Smooth muscle cell (in vitro differentiated cells): ENCODE measurements around the gene ZNF266. TPM values are rescaled to one million over a fixed set of nuclear protein-coding genes. Genes with fewer than 3 reads are reported as not detected.

Experiments used
- DNase-seq: peaks from one replicate; lab custom pipeline; 2025; ENCODE audit not compliant: unreplicated experiment; lab: John Stamatoyannopoulos, UW
- H2AFZ ChIP-seq: fragments of 200-600 bp; sonication (generic); 2 replicates; pipeline ENCODE4 v1.6.0; 2016; ENCODE audit warnings: antibody characterized with exemption, low read depth, mild to moderate bottlenecking
- H3F3A ChIP-seq: fragments of 200-600 bp; sonication (generic); 2 replicates; pipeline ENCODE4 v1.6.0; 2017; ENCODE audit warnings: antibody characterized with exemption, low read depth
- H3K27ac ChIP-seq: fragments of 200-600 bp; sonication (generic); 2 replicates; pipeline ENCODE4 v1.5.1; 2016; ENCODE audit warnings: low read depth, mild to moderate bottlenecking
- H3K27me3 ChIP-seq: fragments of 200-600 bp; sonication (generic); 2 replicates; pipeline ENCODE4 v1.6.1; 2016; ENCODE audit warnings: low read depth, mild to moderate bottlenecking
- H3K36me3 ChIP-seq: fragments of 200-600 bp; sonication (generic); 2 replicates; pipeline ENCODE4 v1.5.1; 2016; ENCODE audit warnings: low read depth
- H3K4me1 ChIP-seq: fragments of 200-600 bp; sonication (generic); 2 replicates; pipeline ENCODE4 v1.5.1; 2016; ENCODE audit warnings: low read depth
- H3K4me2 ChIP-seq: fragments of 200-600 bp; sonication (generic); 2 replicates; pipeline ENCODE4 v1.6.0; 2016; ENCODE audit warnings: mild to moderate bottlenecking
- H3K4me3 ChIP-seq: fragments of 200-600 bp; sonication (generic); 2 replicates; pipeline ENCODE4 v1.5.1; 2016; ENCODE audit warnings: mild to moderate bottlenecking
- H3K79me2 ChIP-seq: fragments of 200-600 bp; sonication (generic); 2 replicates; pipeline ENCODE4 v1.6.0; 2016; ENCODE audit warnings: low read depth, mild to moderate bottlenecking
- H3K9ac ChIP-seq: fragments of 200-600 bp; sonication (generic); 2 replicates; pipeline ENCODE4 v1.6.0; 2016; ENCODE audit warnings: low read depth
- H3K9me3 ChIP-seq: fragments of 200-600 bp; sonication (generic); replicated peaks from 2 replicates; pipeline ENCODE4 v1.5.1; 2016; ENCODE audit warnings: low read depth
- H4K20me1 ChIP-seq: fragments of 200-600 bp; sonication (generic); 2 replicates; pipeline ENCODE4 v1.6.0; 2016; ENCODE audit warnings: low read depth
- WGBS: methylation state at CpG from one replicate; pipeline ENCODE4 v1.1.7; 2016; ENCODE audit warnings: low lambda C conversion rate; 5-methylcytosine and 5-hydroxymethylcytosine counted together
- polyA plus RNA-seq: library from polyadenylated mRNA; unstranded; fragments of >200 nt; fragmentation: Nextera tagmentation; extraction: Ambion mirVana; gene quantifications from 2 replicates; pipeline ENCODE4 v1.2.1, GENCODE V29; 2016
- total RNA-seq: library from RNA; depleted of rRNA; stranded (reverse); fragments of >200 nt; gene quantifications from 2 replicates; pipeline ENCODE4 v1.2.3, GENCODE V29; 2014
- TF ChIP-seq, protein P1 (sequence below): fragments of 200-600 bp; sonication (generic); IDR thresholded peaks from 2 replicates; pipeline ENCODE4 v1.5.1; 2017; ENCODE audit warnings: borderline replicate concordance, mild to moderate bottlenecking, antibody characterized with exemption; ENCODE audit not compliant: insufficient read depth, poor library complexity, severe bottlenecking

ZNF266 gene
- total and polyA plus RNA-seq, 2 experiments from 2014 or later = 8.9 to 56.6 TPM

DNA sequence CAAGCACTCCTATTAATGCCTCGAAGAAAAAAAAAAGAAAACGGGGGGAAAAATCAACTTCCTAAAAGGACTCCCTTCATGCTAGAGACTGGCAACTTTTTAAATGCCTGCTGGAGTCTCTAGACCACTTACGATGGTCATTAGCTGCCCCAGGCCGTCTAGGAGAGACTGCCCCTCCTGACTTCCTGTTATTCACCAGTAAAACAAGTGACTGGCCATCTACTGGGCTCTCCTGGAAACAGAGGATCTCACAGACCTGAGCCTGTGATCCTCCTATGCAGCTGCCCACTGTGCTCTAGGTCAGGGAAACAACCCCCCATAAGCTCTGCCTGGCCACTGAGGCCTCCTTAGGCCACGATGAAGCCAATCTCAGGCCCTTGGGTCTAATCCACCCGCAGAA lies 7.4 kb downstream of the ZNF266 start:
- Histone ChIP-seq H3K36me3 (peaks cover 10% of the 10 kb centered on the region), H3F3A (no peaks in the 10 kb centered on the region), H2AFZ (no peak overlapping the region), H3K4me2 (no peak overlapping the region), H3K4me3 (no peak overlapping the region), H4K20me1 (no peaks in the 10 kb centered on the region), H3K27ac (no peak overlapping the region), H3K4me1 (no peaks in the 10 kb centered on the region), H3K27me3 (no peaks in the 10 kb centered on the region), H3K79me2 (no peaks in the 10 kb centered on the region), H3K9me3 (no peaks in the 10 kb centered on the region), H3K9ac (no peak overlapping the region)
- TF ChIP-seq, protein P1, sequence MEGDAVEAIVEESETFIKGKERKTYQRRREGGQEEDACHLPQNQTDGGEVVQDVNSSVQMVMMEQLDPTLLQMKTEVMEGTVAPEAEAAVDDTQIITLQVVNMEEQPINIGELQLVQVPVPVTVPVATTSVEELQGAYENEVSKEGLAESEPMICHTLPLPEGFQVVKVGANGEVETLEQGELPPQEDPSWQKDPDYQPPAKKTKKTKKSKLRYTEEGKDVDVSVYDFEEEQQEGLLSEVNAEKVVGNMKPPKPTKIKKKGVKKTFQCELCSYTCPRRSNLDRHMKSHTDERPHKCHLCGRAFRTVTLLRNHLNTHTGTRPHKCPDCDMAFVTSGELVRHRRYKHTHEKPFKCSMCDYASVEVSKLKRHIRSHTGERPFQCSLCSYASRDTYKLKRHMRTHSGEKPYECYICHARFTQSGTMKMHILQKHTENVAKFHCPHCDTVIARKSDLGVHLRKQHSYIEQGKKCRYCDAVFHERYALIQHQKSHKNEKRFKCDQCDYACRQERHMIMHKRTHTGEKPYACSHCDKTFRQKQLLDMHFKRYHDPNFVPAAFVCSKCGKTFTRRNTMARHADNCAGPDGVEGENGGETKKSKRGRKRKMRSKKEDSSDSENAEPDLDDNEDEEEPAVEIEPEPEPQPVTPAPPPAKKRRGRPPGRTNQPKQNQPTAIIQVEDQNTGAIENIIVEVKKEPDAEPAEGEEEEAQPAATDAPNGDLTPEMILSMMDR = no peak
- 84% methylated on average over 6 of the region's 6 CpGs for WGBS
- DNase-seq = no peak

DNA sequence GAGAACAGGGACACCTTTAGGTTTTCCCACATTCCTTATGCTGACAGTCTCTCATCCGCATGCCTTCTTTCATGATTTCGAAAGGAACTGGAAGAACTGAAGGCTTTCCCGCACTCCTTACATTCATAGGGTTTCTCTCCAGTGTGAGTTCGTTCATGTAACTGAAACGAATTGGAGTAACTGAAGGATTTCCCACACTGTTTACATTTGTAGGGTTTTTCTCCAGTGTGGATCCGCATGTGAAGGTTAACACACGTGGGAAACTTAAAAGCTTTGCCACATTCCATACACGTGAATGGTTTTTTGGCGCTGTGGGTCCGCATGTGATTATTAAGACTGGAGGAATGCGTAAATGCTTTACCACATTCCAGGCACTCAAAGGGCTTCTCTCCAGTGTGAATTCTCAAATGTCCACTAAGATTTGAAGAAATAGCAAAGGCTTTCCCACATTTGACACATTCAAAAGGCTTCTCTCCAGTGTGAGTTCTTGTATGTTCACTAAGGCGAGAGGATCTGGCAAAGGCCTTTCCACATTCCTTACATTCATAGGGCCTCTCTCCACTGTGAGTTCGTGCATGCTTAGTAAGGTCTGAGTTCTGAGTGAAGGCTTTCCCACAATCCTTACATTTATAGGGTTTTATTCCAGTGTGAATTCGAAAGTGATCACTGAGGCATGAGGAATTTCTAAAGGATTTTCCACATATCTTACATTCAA lies 22.0 kb downstream of the ZNF266 start:
- H3K27me3 ChIP-seq = no peaks in the 10 kb centered on the region
- no peaks in the 10 kb centered on the region for H3F3A ChIP-seq
- TF ChIP-seq, protein P1 = no peak
- peaks cover 61% of the 10 kb centered on the region for H3K36me3 ChIP-seq
- DNase-seq = no peak
- no peaks in the 10 kb centered on the region for H3K4me1 ChIP-seq
- H3K9ac ChIP-seq = no peak overlapping the region
- no peak overlapping the region for H2AFZ ChIP-seq
- no peak overlapping the region for H3K4me2 ChIP-seq
- peaks cover 86% of the 10 kb centered on the region for H3K9me3 ChIP-seq
- H3K27ac ChIP-seq = no peak overlapping the region
- WGBS = 97% methylated on average over 14 of the region's 14 CpGs
- no peaks in the 10 kb centered on the region for H3K79me2 ChIP-seq
- no peak overlapping the region for H3K4me3 ChIP-seq
- no peaks in the 10 kb centered on the region for H4K20me1 ChIP-seq

DNA sequence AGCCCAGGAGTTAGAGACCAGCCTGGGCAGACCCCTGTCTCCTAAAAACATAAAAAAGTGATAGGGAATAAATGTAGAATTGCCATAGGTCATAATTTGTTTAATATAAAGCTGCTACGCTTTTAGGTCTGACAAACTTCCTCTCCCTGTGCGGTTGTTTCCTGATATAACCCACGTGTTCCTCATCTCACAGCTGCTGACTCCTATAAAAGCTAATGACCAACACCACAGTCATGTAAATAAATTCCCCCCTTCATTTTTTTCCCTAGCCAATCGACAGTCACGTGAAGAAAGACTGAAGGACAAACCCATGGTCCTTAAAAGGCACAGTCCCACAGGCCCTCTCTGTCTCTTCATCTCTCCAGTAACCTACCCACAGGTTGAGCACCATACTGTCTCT lies 27.5 kb downstream of the ZNF266 start:
- no peak overlapping the region for H3K27ac ChIP-seq
- TF ChIP-seq, protein P1 = no peak
- no peaks in the 10 kb centered on the region for H3K4me1 ChIP-seq
- no peaks in the 10 kb centered on the region for H3K79me2 ChIP-seq
- H3K4me2 ChIP-seq = no peak overlapping the region
- H3K9ac ChIP-seq = no peak overlapping the region
- H3K27me3 ChIP-seq = no peaks in the 10 kb centered on the region
- no peak overlapping the region for H2AFZ ChIP-seq
- peaks cover 37% of the 10 kb centered on the region for H3K9me3 ChIP-seq
- H3K4me3 ChIP-seq = no peak overlapping the region
- 87% methylated on average over 5 of the region's 5 CpGs for WGBS
- H3K36me3 ChIP-seq = peaks cover 7% of the 10 kb centered on the region
- no peaks in the 10 kb centered on the region for H3F3A ChIP-seq
- DNase-seq = no peak
- H4K20me1 ChIP-seq = no peaks in the 10 kb centered on the region

DNA sequence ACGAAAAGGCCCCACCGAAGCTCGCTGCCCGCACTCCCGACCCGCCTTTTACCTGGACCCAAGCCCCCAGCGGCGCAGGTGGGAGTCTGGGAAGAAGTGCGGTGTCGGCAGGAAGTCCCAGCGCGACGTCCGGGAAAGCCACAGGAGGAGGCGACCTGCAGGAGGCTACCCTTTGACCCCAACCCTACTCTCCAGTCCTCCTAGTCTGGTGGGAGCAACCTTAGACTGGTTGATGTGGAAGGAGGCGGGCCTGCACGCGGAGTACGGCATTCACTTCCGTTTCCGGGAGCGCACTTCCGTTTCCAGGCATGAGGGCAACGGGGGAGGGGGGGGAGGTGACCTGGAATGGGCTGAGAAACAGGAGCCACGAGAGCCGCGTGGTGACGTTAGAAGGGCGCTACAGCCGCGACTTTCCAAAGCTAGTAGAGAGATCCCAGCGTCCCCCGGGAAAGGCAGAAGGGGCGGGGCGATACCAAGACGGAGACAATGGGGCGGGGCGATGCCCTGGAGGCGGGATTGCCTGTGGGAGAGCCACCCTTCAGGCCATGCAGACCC lies 28.5 kb downstream of the ZNF266 start:
- H3K4me3 ChIP-seq = no peak overlapping the region
- H3F3A ChIP-seq = no peaks in the 10 kb centered on the region
- no peaks in the 10 kb centered on the region for H4K20me1 ChIP-seq
- H3K27ac ChIP-seq = no peak overlapping the region
- H3K79me2 ChIP-seq = no peaks in the 10 kb centered on the region
- TF ChIP-seq, protein P1 = no peak
- no peak overlapping the region for H3K9ac ChIP-seq
- H2AFZ ChIP-seq = no peak overlapping the region
- peaks cover 28% of the 10 kb centered on the region for H3K9me3 ChIP-seq
- DNase-seq = no peak
- no peaks in the 10 kb centered on the region for H3K27me3 ChIP-seq
- 91% methylated on average over 32 of the region's 39 CpGs for WGBS
- H3K4me2 ChIP-seq = no peak overlapping the region
- H3K4me1 ChIP-seq = no peaks in the 10 kb centered on the region
- H3K36me3 ChIP-seq = no peaks in the 10 kb centered on the region
